Neural crest cell (in vitro differentiated cells): ENCODE results near the gene ARFRP1. TPM values are rescaled to one million over a fixed set of nuclear protein-coding genes. Genes with fewer than 3 reads are reported as not detected.

Experiments used
- DNase-seq: peaks from one replicate; pipeline ENCODE4 v3.0.0; 2021; ENCODE audit warnings: low read depth, mixed read lengths, low spot score
- H3K27ac Mint-ChIP-seq: one replicate; pipeline ENCODE4 v1.8.0; 2021; ENCODE audit warnings: mild to moderate bottlenecking, mixed read lengths; ENCODE audit not compliant: unreplicated experiment
- H3K27me3 Mint-ChIP-seq: 2 replicates; pipeline ENCODE4 v1.8.0; 2021; ENCODE audit warnings: low read depth, mild to moderate bottlenecking, mixed read lengths
- H3K36me3 Mint-ChIP-seq: 2 replicates; pipeline ENCODE4 v1.8.0; 2021; ENCODE audit warnings: low read depth, mild to moderate bottlenecking, mixed read lengths
- H3K4me1 Mint-ChIP-seq: 2 replicates; pipeline ENCODE4 v1.8.0; 2021; ENCODE audit warnings: mixed read lengths
- H3K4me3 Mint-ChIP-seq: one replicate; pipeline ENCODE4 v1.8.0; 2021; ENCODE audit warnings: mild to moderate bottlenecking, mixed read lengths
- H3K9me3 Mint-ChIP-seq: 2 replicates; pipeline ENCODE4 v1.8.0; 2021; ENCODE audit warnings: mixed read lengths
- long read RNA-seq: library from polyadenylated mRNA; unstranded; transcript quantifications from one replicate; pipeline ENCODE4 v2.0.0, GENCODE V29; 2020
- total RNA-seq: library from RNA; stranded (reverse); gene quantifications from 2 replicates; pipeline ENCODE4 v1.2.1, GENCODE V29; 2021
- TF ChIP-seq, protein P1 (sequence below): fragments of 200-600 bp; sonication (generic); conservative IDR thresholded peaks from 2 replicates; pipeline ENCODE4 v1.5.0; 2021; ENCODE audit warnings: antibody characterized with exemption, mild to moderate bottlenecking

The ARFRP1 gene, protein sequence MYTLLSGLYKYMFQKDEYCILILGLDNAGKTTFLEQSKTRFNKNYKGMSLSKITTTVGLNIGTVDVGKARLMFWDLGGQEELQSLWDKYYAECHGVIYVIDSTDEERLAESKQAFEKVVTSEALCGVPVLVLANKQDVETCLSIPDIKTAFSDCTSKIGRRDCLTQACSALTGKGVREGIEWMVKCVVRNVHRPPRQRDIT
- 41.0 and 42.1 TPM in 2 replicates for total RNA-seq
- long read RNA-seq, transcript ARFRP1-214 (8 exons, 2,559 nt): major isoform, 8 of 30 reads
- long read RNA-seq, partial matches to known transcripts: 3 of 30 reads
- long read RNA-seq, other reads (novel, unspliced or antisense): 15 of 30 reads

DNA sequence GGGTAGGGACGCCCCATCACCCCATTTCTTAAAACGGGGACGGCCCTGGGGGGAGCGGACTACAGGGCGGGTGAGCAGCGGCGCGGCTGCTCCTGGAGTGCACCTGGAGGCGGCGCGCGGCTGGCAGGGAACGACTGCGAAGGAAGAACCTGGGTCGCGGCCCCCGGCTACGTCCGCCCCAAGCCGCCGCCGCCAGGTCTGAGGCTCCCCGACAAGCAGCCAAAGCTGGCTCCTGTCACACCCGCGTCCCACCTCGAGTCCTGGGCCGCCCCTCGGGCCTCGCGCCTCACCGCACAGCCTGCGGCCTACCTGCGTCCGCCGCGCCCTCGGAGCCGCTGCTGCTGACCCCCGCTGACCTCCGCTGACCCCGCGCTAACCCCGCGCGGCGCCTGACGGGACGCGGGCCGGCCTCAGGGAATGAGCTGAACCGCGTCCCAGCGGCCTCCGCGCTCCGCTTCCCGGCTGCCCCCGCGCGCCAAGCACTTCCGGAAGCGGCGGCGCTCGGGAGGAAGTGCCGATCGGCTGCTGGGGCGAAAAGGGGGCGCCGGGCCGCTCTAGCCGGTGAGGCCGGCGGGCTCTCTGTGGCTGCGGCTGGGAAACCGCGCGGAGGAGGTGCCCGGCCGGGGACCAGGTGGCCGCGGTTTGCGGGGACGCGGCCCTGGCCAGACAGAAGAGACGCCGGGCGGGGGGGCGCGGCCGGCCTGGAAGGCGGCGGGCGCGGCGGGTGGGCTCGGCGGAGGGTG lies at the start of gene ARFRP1, which contains the start of gene ZGPAT:
TSS of gene ARFRP1 (minus strand) at position 419 of the 743 bp plus-strand sequence. CDS start 885 bp downstream, outside the sequence.
TSS of gene ZGPAT (plus strand) at position 482 of the 743 bp plus-strand sequence. CDS start 542 bp downstream, outside the sequence.
- Mint-ChIP-seq H3K9me3 (peaks cover 4% of the 10 kb centered on the region), H3K4me1 (peaks cover 24% of the 10 kb centered on the region), H3K27ac (peak within 1 kb of the TSS; percentile 65), H3K4me3 (peak within 1 kb of the TSS; percentile 90), H3K27me3 (no peaks in the 10 kb centered on the region), H3K36me3 (peaks cover 19% of the 10 kb centered on the region)
- TF ChIP-seq, protein P1, sequence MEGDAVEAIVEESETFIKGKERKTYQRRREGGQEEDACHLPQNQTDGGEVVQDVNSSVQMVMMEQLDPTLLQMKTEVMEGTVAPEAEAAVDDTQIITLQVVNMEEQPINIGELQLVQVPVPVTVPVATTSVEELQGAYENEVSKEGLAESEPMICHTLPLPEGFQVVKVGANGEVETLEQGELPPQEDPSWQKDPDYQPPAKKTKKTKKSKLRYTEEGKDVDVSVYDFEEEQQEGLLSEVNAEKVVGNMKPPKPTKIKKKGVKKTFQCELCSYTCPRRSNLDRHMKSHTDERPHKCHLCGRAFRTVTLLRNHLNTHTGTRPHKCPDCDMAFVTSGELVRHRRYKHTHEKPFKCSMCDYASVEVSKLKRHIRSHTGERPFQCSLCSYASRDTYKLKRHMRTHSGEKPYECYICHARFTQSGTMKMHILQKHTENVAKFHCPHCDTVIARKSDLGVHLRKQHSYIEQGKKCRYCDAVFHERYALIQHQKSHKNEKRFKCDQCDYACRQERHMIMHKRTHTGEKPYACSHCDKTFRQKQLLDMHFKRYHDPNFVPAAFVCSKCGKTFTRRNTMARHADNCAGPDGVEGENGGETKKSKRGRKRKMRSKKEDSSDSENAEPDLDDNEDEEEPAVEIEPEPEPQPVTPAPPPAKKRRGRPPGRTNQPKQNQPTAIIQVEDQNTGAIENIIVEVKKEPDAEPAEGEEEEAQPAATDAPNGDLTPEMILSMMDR: no peak
- peak; percentile 83 for DNase-seq

DNA sequence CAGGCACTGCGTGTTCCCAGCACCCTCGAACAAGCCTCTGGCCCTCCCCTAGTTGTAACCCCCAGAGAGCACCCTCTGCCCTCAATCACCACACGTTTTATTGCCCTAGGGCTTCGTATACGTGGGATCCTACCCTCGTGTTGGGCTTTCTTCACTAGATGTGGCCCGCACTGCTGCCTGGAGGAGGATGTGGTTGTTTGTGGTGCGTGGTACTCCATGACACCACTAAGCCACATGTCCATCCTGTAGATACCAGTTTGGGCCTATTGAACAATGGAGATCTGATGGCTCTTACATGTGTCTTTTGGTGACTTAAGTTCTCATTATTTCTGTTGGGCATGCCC lies 48.8 kb upstream of the ARFRP1 start:
- Mint-ChIP-seq H3K9me3 (peaks cover 3% of the 10 kb centered on the region), H3K27ac (no peak overlapping the region), H3K36me3 (peaks cover 2% of the 10 kb centered on the region), H3K4me3 (no peak overlapping the region), H3K4me1 (peaks cover 12% of the 10 kb centered on the region), H3K27me3 (no peaks in the 10 kb centered on the region)
- DNase-seq: no peak
- TF ChIP-seq, protein P1: no peak

- Mint-ChIP-seq H3K27ac (no peak overlapping the region), H3K36me3 (peaks cover 2% of the 10 kb centered on the region), H3K4me3 (no peak overlapping the region), H3K27me3 (no peaks in the 10 kb centered on the region), H3K9me3 (peaks cover 3% of the 10 kb centered on the region), H3K4me1 (peaks cover 14% of the 10 kb centered on the region)
- TF ChIP-seq, protein P1: no peak
- no peak for DNase-seq
Observed at GRCh38 chr20:63755933-63756647, 48.3 kb upstream of the ARFRP1 start.

- H3K27ac Mint-ChIP-seq: no peak overlapping the region
Observed at GRCh38 chr20:63754008-63754407, 46.2 kb upstream of the ARFRP1 start.

GRCh38 chr20:63753381-63753780 lies 45.6 kb upstream of the ARFRP1 start:
- no peak for DNase-seq
- Mint-ChIP-seq H3K4me3 (peak overlapping the region; percentile 27), H3K27ac (no peak overlapping the region), H3K36me3 (peaks cover 3% of the 10 kb centered on the region), H3K9me3 (peaks cover 2% of the 10 kb centered on the region), H3K4me1 (peaks cover 16% of the 10 kb centered on the region), H3K27me3 (no peaks in the 10 kb centered on the region)
- TF ChIP-seq, protein P1: no peak

More at GRCh38 chr20:63754008-63754407, 46.2 kb upstream of the ARFRP1 start:
- Mint-ChIP-seq H3K4me1 (peaks cover 16% of the 10 kb centered on the region), H3K27me3 (no peaks in the 10 kb centered on the region), H3K9me3 (peaks cover 3% of the 10 kb centered on the region), H3K4me3 (peak overlapping the region; percentile 27), H3K36me3 (peaks cover under 1% of the 10 kb centered on the region)
- no peak for DNase-seq
- TF ChIP-seq, protein P1: no peak
